GM18502 (cell line): Measurements from ENCODE around the gene SELENOS.

Experiments used
- ATAC-seq: cut with Tn5 transposase; IDR thresholded peaks from one replicate; pipeline ENCODE4 v1.9.1; 2021; ENCODE audit warnings: mild to moderate bottlenecking; ENCODE audit not compliant: unreplicated experiment, poor library complexity

SELENOS gene

DNA sequence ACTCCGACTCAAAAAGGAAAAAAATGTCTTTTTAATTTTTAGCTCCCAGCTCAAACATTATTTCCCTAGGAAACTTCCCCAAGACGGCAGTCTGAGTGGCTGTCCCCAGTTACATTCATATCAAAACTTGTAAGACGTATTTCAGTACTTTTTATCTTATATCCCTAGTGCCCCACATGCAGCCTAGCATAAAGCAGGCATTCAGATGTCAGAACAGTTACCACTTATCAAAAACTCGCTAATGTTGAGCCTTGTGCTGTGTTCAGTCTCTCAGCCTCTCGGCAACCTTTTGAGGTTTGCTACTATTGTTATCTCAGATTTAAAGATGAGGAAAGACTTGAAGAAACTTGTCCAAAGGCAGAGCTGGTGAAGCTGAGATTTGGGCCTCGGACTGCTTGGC is 6.6 kb upstream of the SELENOS start:
- no peak for ATAC-seq

DNA sequence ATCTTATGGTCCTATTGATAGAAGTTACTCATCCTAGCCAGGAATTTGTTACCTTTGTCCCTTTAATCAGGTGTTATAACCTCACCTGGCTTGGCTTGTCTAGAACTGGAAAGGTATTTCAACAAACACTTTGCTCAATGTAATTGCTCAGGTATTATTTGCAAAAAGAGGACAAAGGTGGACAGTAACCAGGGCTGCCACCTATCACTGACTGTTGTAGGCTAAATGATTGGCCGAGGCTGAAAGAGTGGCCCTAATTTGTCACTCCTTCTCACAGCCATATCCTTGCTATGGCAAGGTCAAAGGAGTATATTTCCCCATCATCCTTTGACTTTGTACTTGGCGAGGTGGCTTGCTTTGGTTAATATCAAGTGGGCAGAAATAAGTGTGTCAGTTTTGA is 2.7 kb upstream of the SELENOS start:
- no peak for ATAC-seq

- ATAC-seq = no peak
Measured at GRCh38 chr15:101277943-101278564, 769 bp upstream of the SELENOS start.

GRCh38 chr15:101276501-101277037 is 716 bp downstream of the SELENOS start:
- peak; percentile 6 for ATAC-seq

DNA sequence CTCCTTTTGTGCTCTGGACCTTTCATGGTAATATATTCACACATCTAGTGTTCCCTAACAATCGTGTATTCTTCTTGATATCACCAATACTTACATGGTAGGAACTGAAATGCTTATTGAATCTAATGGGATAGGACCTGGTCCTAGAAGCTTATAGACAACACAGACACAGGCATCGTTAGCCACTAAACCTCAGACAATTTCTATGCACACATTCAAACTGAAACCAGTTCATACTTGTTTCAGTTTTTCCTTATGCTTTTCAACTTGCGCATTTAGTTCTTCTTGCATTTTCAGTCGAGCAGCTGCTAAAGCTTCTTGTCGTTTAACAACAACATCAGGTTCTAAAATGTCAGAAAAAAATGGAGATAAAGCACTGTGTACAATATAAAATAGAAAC is 2.3 kb downstream of the SELENOS start:
- ATAC-seq = no peak

GRCh38 chr15:101273534-101273933 is 3.8 kb downstream of the SELENOS start:
- ATAC-seq = no peak

GRCh38 chr15:101272584-101272983 is 4.7 kb downstream of the SELENOS start:
- no peak for ATAC-seq

DNA sequence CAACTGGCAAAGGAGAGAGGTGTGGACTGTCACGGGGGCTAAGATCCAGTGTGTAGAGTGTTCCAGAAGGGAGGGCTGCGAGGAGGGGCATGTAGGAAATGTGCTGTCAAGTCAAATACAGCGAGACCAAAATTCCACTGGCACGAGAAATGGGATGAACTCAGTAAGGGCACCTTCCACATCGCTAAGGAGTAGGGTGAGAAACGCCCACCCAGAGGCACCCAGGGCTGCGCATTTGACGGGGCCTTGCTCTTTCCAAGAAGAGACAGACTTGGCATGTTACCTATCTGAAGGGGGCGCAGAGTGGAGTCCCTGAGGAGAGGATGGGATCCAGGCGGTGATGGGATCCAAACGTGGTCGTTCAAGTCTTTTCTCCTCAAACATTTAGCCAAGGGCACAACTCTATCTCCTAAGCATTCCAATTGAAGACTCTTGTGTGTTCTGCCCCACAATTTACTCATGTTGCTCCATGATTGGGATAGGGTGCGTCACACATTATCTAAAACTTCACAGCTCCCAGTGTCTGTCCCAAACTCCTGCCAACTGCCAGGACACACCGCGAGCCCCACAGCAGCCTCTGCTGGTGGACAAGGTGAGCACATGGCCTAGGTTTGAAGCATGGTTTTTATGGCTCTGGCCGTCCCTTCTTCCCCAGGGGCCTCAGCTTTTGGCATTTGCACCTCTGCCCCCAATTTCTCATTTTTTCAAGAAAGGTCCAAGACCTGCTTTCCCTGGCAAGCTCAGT is 7.6 kb downstream of the SELENOS start:
- no peak for ATAC-seq

- no peak for ATAC-seq
Measured at GRCh38 chr15:101267320-101268104, 9.8 kb downstream of the SELENOS start.

GRCh38 chr15:101266787-101267186 is 10.5 kb downstream of the SELENOS start:
- no peak for ATAC-seq

DNA sequence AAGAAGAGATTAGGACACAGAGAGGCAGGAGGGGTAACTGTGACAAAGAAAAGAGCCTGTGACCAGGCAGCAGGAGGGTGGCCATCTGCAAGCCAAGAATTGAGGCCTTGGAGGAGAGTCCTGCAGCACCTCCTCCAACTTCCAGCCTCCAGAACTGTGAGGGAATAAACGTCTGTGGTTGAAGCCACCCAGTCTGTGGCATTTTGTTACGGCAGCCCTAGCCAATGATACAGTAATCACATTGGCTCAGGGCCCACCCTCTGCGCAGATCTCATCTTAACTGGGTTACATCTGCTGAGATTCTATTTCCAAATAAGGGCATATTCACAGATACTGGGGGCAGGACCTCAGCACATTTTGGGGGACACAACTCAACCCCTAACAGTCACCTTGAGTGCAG is 11.3 kb downstream of the SELENOS start:
- ATAC-seq = no peak

DNA sequence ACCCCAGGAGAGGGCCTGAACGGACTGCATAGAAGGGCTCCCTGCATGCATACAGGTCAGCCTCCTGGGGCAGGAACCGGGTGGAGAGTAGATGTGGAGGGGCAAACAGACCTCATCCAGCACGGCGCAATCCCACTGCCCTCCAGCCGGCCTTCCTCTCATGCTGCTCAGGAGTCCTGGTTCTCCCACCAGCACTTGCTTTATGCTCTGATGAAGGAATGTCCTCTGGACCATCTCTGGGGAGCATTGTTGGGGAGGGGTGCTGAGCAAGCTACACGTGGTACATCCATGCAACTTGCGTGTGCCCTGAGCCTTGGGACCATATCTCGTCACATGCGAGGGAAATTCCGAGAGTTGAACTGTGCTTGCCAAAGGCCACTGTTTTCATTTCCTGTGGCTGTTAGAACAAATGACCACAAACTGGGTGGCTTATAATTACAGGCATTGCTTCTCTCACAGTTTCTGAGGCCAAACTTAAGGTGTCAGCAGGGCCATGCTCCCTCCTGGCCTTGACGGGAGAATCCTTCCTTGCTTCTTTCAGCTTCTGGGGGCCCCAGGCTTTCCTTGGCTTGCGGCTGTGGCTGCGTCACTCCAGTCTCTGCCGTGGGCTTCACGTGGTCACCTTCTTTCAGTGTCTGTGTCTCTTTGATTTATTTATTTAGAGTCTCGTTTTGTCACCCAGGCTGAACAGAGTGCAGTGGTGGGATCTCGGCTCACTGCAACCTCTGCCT is 12.2 kb downstream of the SELENOS start:
- ATAC-seq = no peak

- no peak for ATAC-seq
Measured at GRCh38 chr15:101264011-101264410, 13.3 kb downstream of the SELENOS start.

GRCh38 chr15:101262551-101262950 is 14.7 kb downstream of the SELENOS start:
- ATAC-seq = no peak

DNA sequence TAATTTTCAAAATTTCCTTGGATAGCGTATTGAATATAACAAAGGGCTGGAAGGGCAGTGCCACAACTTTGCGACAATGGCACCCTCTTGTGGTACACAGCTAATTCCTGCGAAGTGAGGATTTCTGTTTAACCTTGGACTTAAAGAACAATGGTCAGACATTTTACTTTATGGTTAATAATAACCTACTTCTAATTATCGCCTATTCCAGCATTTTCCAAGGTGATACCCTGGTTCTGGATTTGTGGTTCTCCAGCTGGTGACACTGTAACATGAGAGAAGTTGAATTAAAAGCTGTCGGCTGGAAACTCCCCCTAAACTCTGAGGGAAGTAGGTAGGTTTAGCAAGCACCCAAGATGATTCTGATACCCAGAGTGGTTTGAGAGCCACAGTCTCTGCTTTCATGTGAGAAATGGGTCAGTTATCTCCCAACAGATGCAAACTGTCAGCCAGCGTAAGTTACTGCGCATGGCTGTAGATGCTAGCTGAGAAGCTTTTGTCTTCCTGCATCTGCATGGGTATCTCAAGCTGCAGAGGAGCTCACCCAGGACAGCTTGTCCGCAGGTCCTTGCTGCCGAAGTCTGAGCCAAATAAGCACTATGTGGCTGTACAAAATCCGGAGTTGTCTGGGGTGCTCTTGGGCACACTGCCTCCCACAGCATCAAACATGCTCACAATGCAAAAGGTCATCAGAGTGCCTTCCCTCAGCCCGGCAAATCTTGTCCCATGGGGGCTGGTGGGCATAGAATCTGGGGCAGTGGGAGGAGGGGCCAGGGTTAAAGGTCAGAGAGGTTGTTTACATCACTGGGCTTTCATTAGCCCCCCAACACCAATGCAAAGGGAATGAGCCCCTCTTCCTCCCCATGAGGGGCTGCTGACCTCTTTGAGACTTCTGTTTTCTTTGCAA is 18.8 kb downstream of the SELENOS start:
- ATAC-seq = no peak

DNA sequence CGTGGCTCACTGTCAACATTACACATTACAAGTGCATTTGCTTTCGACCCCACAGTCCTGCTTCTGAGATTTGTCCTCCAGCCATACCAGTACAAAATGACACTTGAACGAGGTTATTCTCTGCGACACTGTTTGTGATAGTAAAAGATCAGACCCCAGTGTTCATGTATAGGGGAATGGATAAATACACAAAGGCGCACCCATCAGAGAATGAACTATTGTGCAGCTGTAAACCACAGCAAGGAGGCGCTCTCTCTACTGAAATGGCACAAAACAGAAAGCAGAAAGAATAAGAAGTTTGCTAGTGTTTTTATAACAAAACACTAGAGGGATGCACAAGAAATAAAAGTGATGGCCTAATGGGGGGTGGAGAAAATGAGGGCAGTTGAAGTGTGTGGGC is 20.5 kb downstream of the SELENOS start:
- no peak for ATAC-seq

DNA sequence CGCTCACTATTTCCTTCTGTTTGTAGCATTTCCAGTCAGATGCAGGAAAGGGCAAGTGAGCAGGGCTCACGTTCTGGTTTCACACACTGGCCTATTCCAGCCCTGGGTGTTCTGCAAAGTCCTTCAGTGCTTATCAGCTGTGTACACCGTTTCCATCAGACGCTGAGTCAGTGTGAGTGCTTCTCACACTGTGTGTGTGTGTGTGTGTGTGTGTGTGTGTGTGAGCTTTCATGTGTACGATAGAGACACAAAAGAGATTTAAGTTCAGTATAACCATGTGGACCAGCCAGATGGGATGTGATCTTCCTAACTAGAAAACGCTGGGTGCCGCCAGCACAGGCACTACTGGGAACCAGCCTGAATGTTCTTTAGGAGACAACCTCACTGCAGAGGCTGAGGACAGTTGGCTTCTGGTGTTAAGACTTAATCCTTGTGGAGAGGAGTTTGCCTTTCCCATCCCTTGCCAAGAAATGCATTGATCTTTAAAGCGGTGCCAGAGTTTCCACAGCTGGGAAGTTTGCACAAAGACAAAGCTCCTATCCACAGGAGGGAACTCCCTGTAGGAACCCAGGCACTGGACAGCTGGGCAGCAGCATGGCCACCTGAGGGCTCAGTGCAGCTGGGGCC is 21.6 kb downstream of the SELENOS start:
- no peak for ATAC-seq

- ATAC-seq = no peak
Measured at GRCh38 chr15:101255051-101255395, 22.3 kb downstream of the SELENOS start.
